Ectodermal cell (in vitro differentiated cells): ENCODE results near the gene ZDHHC7. TPM values are rescaled to one million over a fixed set of nuclear protein-coding genes. Genes with fewer than 3 reads are reported as not detected.
"Not testable (repeated sequence)": the region's sequence is repeated elsewhere in the genome, so short reads cannot be mapped to it uniquely, and the experiment has no call there.

ENCODE experiments used
- H3K27ac ChIP-seq: 2 replicates; pipeline ENCODE4 v1.7.0; 2013; ENCODE audit warnings: mild to moderate bottlenecking, low read depth, low read length; ENCODE audit not compliant: insufficient read depth, poor library complexity, severe bottlenecking
- H3K27me3 ChIP-seq: 2 replicates; pipeline ENCODE4 v1.7.0; 2013; ENCODE audit warnings: mild to moderate bottlenecking, low read length; ENCODE audit not compliant: insufficient read depth, control insufficient read depth, poor library complexity, severe bottlenecking
- H3K36me3 ChIP-seq: one replicate; pipeline ENCODE4 v1.7.0; 2013; ENCODE audit warnings: low read length; ENCODE audit not compliant: control insufficient read depth, insufficient read depth
- H3K4me1 ChIP-seq: one replicate; pipeline ENCODE4 v1.7.0; 2013; ENCODE audit warnings: low read length; ENCODE audit not compliant: control insufficient read depth, insufficient read depth
- H3K4me3 ChIP-seq: 2 replicates; pipeline ENCODE4 v1.7.0; 2013; ENCODE audit warnings: low read depth, low read length, control low read depth; ENCODE audit not compliant: insufficient read depth
- H3K9me3 ChIP-seq: 2 replicates; pipeline ENCODE4 v1.7.0; 2013; ENCODE audit warnings: mild to moderate bottlenecking, low read length, moderate library complexity; ENCODE audit not compliant: control insufficient read depth
- WGBS, 2 experiments: methylation state at CpG; one replicate each; pipeline ENCODE4 v1.1.7; 2013; ENCODE audit warnings: missing lambda C conversion rate in 2 of 2; 5-methylcytosine and 5-hydroxymethylcytosine counted together
- polyA plus RNA-seq, 4 experiments: library from polyadenylated mRNA; stranded (reverse); fragments of 50-300 nt; gene quantifications; one replicate each; pipeline ENCODE4 v1.2.3, GENCODE V29; 2013

Gene ZDHHC7
- polyA plus RNA-seq (2013, experiment 1 of 4): 51.9 TPM
- 58.2 TPM for polyA plus RNA-seq (2013, experiment 2 of 4)
- polyA plus RNA-seq (2013, experiment 3 of 4): 42.2 TPM
- 44.9 TPM for polyA plus RNA-seq (2013, experiment 4 of 4)

GRCh38 chr16:85010931-85011845 is at the start of gene ZDHHC7:
TSS of gene ZDHHC7 (minus strand) at chr16:85011535. CDS start at chr16:84990618, 20,917 bp downstream.
- H3K9me3 ChIP-seq: no peaks in the 10 kb centered on the region
- 0 to 1% methylated on average over 86 of the region's 86 CpGs for WGBS, 2 experiments
- no peaks in the 10 kb centered on the region for H3K36me3 ChIP-seq
- H3K4me1 ChIP-seq: no peaks in the 10 kb centered on the region
- H3K27ac ChIP-seq: peak within 1 kb of the TSS; percentile 76
- no peaks in the 10 kb centered on the region for H3K27me3 ChIP-seq
- peak within 1 kb of the TSS; percentile 79 for H3K4me3 ChIP-seq

GRCh38 chr16:85058909-85059308 is 47.6 kb upstream of the ZDHHC7 start:
- H3K4me1 ChIP-seq: no peaks in the 10 kb centered on the region
- no peak overlapping the region for H3K4me3 ChIP-seq
- 95% methylated on average over 4 of the region's 4 CpGs for WGBS, 2 experiments
- H3K9me3 ChIP-seq: no peaks in the 10 kb centered on the region
- H3K27ac ChIP-seq: no peak overlapping the region
- no peaks in the 10 kb centered on the region for H3K36me3 ChIP-seq
- H3K27me3 ChIP-seq: no peaks in the 10 kb centered on the region

- 94 to 95% methylated on average over 7 of the region's 7 CpGs for WGBS, 2 experiments
- no peak overlapping the region for H3K27ac ChIP-seq
- H3K4me3 ChIP-seq: no peak overlapping the region
- H3K4me1 ChIP-seq: no peaks in the 10 kb centered on the region
- H3K27me3 ChIP-seq: no peaks in the 10 kb centered on the region
- H3K36me3 ChIP-seq: no peaks in the 10 kb centered on the region
- H3K9me3 ChIP-seq: no peaks in the 10 kb centered on the region
Measured at GRCh38 chr16:85057948-85058347, 46.6 kb upstream of the ZDHHC7 start.

- H3K4me3 ChIP-seq: no peak overlapping the region
- H3K27ac ChIP-seq: no peak overlapping the region
- no peaks in the 10 kb centered on the region for H3K9me3 ChIP-seq
- H3K27me3 ChIP-seq: no peaks in the 10 kb centered on the region
- no peaks in the 10 kb centered on the region for H3K36me3 ChIP-seq
- 84 to 93% methylated on average over 9 of the region's 9 CpGs for WGBS, 2 experiments
- H3K4me1 ChIP-seq: no peaks in the 10 kb centered on the region
Measured at GRCh38 chr16:85057212-85057889, 46.0 kb upstream of the ZDHHC7 start.

GRCh38 chr16:85056211-85056748 is 44.9 kb upstream of the ZDHHC7 start:
- H3K4me1 ChIP-seq: no peaks in the 10 kb centered on the region
- no peaks in the 10 kb centered on the region for H3K36me3 ChIP-seq
- H3K4me3 ChIP-seq: no peak overlapping the region
- H3K9me3 ChIP-seq: no peaks in the 10 kb centered on the region
- no peaks in the 10 kb centered on the region for H3K27me3 ChIP-seq
- WGBS, 2 experiments: 74 to 78% methylated on average over 16 of the region's 16 CpGs
- no peak overlapping the region for H3K27ac ChIP-seq

GRCh38 chr16:85055493-85056210 is 44.3 kb upstream of the ZDHHC7 start:
- Histone ChIP-seq H3K9me3 (no peaks in the 10 kb centered on the region), H3K27me3 (no peaks in the 10 kb centered on the region), H3K27ac (no peak overlapping the region), H3K4me3 (no peak overlapping the region), H3K36me3 (no peaks in the 10 kb centered on the region), H3K4me1 (no peaks in the 10 kb centered on the region)
- 87 to 91% methylated on average over 14 of the region's 14 CpGs for WGBS, 2 experiments

GRCh38 chr16:85054948-85055492 is 43.7 kb upstream of the ZDHHC7 start:
- Histone ChIP-seq H3K4me1 (no peaks in the 10 kb centered on the region), H3K4me3 (no peak overlapping the region), H3K36me3 (no peaks in the 10 kb centered on the region), H3K27me3 (no peaks in the 10 kb centered on the region), H3K27ac (no peak overlapping the region), H3K9me3 (no peaks in the 10 kb centered on the region)
- 91 to 93% methylated on average over 6 of the region's 6 CpGs for WGBS, 2 experiments

- 89 to 94% methylated on average over 2 of the region's 3 CpGs for WGBS, 2 experiments
- not testable (repeated sequence) for H3K27ac ChIP-seq, H3K36me3 ChIP-seq
Measured at GRCh38 chr16:85054321-85054720, 43.0 kb upstream of the ZDHHC7 start.

GRCh38 chr16:85052536-85052935 is 41.2 kb upstream of the ZDHHC7 start:
- Histone ChIP-seq H3K27me3 (no peaks in the 10 kb centered on the region), H3K27ac (no peak overlapping the region), H3K4me3 (no peak overlapping the region), H3K4me1 (peaks cover under 1% of the 10 kb centered on the region), H3K36me3 (no peaks in the 10 kb centered on the region), H3K9me3 (no peaks in the 10 kb centered on the region)
- 94 to 98% methylated on average over 10 of the region's 10 CpGs for WGBS, 2 experiments

More at GRCh38 chr16:85054321-85054720, 43.0 kb upstream of the ZDHHC7 start:
- H3K4me1 ChIP-seq, H3K4me3 ChIP-seq, H3K9me3 ChIP-seq, H3K27me3 ChIP-seq: not testable (repeated sequence)
